ENCODE data around the gene BZW1.

DNA sequence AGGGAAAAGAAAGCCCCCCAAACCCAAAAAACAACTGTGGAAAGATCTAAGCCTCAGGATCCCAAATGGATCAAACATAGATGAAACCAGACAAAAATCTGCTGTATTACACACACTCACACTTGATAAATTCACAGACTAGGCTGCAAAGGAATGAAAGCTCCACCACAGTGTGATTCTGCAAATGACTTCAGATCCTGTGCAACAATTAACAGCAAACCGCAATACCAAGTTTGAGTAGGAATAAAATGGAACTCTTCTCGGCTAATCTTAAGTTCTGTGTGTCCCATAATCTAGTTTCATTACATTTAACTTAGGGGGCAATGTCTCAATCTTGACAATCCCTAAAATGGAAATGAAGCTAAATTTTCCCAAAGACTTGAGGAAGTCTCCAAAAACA, 40.9 kb downstream of the BZW1 start:
- TF ChIP-seq, protein P1, sequence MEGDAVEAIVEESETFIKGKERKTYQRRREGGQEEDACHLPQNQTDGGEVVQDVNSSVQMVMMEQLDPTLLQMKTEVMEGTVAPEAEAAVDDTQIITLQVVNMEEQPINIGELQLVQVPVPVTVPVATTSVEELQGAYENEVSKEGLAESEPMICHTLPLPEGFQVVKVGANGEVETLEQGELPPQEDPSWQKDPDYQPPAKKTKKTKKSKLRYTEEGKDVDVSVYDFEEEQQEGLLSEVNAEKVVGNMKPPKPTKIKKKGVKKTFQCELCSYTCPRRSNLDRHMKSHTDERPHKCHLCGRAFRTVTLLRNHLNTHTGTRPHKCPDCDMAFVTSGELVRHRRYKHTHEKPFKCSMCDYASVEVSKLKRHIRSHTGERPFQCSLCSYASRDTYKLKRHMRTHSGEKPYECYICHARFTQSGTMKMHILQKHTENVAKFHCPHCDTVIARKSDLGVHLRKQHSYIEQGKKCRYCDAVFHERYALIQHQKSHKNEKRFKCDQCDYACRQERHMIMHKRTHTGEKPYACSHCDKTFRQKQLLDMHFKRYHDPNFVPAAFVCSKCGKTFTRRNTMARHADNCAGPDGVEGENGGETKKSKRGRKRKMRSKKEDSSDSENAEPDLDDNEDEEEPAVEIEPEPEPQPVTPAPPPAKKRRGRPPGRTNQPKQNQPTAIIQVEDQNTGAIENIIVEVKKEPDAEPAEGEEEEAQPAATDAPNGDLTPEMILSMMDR (IDR thresholded peaks at IDR 0.05) = no peak
- TF ChIP-seq POLR2A (IDR thresholded peaks at IDR 0.05) = no peak

Data from prostate gland (tissue), 2 donors.